SH-SY5Y (cell line): ENCODE measurements around the gene FCRL3.

Experiments used
- GATA2 ChIP-seq: IDR thresholded peaks from 2 replicates; pipeline ENCODE4 v1.6.1; 2011; ENCODE audit warnings: mild to moderate bottlenecking, low read depth, low read length
- GATA3 ChIP-seq: IDR thresholded peaks from 2 replicates; pipeline ENCODE4 v1.6.1; 2011; ENCODE audit warnings: low read depth, mild to moderate bottlenecking, low read length, moderate library complexity

DNA sequence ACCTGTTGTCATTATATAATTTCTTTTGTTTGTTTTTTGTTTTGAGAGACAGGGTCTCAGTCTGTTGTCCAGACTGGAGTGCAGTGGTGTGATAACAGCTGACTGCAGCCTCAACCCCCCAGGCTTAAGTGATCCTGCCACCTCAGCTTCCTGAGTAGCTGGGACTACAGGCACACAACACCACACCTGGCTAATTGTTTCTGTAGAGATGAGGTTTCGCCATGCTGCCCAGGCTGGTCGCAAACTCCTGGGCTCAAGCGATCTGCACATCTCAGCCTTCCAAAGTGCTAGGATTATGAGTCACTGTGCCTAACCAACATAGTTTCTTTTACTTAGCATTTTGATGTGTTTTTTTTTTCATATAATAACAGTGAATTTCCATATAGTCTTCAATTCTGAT lies 52.3 kb downstream of the FCRL3 start:
- TF ChIP-seq GATA2 (no peak), GATA3 (no peak)
